Cardiac muscle cell (in vitro differentiated cells and primary cell): ENCODE data around the gene ATP6V1C2. TPM values are rescaled to one million over a fixed set of nuclear protein-coding genes. Genes with fewer than 3 reads are reported as not detected.

ENCODE experiments used
- DNase-seq, 2 donors: peaks; one replicate each; pipeline versions ENCODE4 v3.0.0 to v3.0.0-alpha.2; 2010 to 2017; ENCODE audit warnings: low read depth in 1 of 2, low spot score in 1 of 2
- H3K27ac ChIP-seq: fragments of 200-600 bp; sonication (generic); 2 replicates; pipeline ENCODE4 v1.5.1; 2016
- H3K27me3 ChIP-seq: fragments of 200-600 bp; sonication (generic); 2 replicates; pipeline ENCODE4 v1.6.0; 2016; ENCODE audit warnings: control low read depth
- H3K36me3 ChIP-seq: fragments of 200-600 bp; sonication (generic); 2 replicates; pipeline ENCODE4 v1.5.1; 2016; ENCODE audit warnings: control low read depth
- H3K4me1 ChIP-seq: fragments of 200-600 bp; sonication (generic); 2 replicates; pipeline ENCODE4 v1.8.1; 2017; ENCODE audit warnings: low read depth, mild to moderate bottlenecking, mixed run types
- H3K4me3 ChIP-seq: fragments of 200-600 bp; sonication (generic); 2 replicates; pipeline ENCODE4 v1.5.1; 2016; ENCODE audit warnings: mild to moderate bottlenecking
- H3K9me3 ChIP-seq: fragments of 200-600 bp; sonication (generic); 2 replicates; pipeline ENCODE4 v1.5.1; 2017; ENCODE audit warnings: low read depth, mild to moderate bottlenecking, control low read depth
- polyA plus RNA-seq: library from polyadenylated mRNA; unstranded; fragments of >200 nt; fragmentation: Nextera tagmentation; extraction: Ambion mirVana; gene quantifications from 2 replicates; pipeline ENCODE4 v1.2.1, GENCODE V29; 2016
- total RNA-seq: library from RNA; depleted of rRNA; stranded (reverse); fragments of >200 nt; gene quantifications from 2 replicates; pipeline ENCODE4 v1.2.3, GENCODE V29; 2016
- TF ChIP-seq, protein P1 (sequence below): IDR thresholded peaks from 2 replicates; pipeline ENCODE4 v1.5.1; 2012; ENCODE audit warnings: low read depth, mild to moderate bottlenecking, low read length

ATP6V1C2 gene
- total and polyA plus RNA-seq, 2 experiments from 2014 or later = 0.06 to 1.1 TPM

DNA sequence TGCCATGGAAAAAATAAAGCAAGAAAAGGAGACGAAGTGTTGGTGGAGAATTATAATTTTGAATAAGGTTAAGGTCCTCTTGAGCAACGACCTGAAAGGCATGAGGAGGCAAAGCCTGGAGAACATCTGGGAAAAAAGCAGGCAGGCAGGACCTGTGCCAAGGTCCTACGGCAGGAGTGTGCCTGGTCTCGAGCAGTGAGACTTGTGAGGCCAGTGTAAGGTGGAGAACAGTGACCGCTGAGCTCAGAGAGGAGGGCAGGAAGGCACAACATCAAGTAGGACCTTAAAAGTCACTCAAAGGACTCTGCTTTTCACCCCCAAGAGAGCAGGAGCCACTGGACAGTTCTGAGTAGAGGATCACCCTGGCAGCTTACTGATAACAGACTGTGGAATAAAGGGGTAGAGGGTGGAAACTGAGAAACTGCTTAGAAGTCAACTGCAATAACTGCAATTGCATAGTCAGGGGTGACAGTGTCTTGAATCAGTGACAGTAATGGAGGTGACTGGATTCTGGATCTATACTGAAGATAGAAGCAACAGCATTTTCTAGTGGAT is 35.2 kb upstream of the ATP6V1C2 start:
- no peaks in the 10 kb centered on the region for H3K9me3 ChIP-seq
- no peak overlapping the region for H3K4me3 ChIP-seq
- no peak for DNase-seq
- H3K4me1 ChIP-seq = peaks cover 7% of the 10 kb centered on the region
- peaks cover 5% of the 10 kb centered on the region for H3K36me3 ChIP-seq
- no peaks in the 10 kb centered on the region for H3K27me3 ChIP-seq
- TF ChIP-seq, protein P1, sequence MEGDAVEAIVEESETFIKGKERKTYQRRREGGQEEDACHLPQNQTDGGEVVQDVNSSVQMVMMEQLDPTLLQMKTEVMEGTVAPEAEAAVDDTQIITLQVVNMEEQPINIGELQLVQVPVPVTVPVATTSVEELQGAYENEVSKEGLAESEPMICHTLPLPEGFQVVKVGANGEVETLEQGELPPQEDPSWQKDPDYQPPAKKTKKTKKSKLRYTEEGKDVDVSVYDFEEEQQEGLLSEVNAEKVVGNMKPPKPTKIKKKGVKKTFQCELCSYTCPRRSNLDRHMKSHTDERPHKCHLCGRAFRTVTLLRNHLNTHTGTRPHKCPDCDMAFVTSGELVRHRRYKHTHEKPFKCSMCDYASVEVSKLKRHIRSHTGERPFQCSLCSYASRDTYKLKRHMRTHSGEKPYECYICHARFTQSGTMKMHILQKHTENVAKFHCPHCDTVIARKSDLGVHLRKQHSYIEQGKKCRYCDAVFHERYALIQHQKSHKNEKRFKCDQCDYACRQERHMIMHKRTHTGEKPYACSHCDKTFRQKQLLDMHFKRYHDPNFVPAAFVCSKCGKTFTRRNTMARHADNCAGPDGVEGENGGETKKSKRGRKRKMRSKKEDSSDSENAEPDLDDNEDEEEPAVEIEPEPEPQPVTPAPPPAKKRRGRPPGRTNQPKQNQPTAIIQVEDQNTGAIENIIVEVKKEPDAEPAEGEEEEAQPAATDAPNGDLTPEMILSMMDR = no peak
- no peak overlapping the region for H3K27ac ChIP-seq

DNA sequence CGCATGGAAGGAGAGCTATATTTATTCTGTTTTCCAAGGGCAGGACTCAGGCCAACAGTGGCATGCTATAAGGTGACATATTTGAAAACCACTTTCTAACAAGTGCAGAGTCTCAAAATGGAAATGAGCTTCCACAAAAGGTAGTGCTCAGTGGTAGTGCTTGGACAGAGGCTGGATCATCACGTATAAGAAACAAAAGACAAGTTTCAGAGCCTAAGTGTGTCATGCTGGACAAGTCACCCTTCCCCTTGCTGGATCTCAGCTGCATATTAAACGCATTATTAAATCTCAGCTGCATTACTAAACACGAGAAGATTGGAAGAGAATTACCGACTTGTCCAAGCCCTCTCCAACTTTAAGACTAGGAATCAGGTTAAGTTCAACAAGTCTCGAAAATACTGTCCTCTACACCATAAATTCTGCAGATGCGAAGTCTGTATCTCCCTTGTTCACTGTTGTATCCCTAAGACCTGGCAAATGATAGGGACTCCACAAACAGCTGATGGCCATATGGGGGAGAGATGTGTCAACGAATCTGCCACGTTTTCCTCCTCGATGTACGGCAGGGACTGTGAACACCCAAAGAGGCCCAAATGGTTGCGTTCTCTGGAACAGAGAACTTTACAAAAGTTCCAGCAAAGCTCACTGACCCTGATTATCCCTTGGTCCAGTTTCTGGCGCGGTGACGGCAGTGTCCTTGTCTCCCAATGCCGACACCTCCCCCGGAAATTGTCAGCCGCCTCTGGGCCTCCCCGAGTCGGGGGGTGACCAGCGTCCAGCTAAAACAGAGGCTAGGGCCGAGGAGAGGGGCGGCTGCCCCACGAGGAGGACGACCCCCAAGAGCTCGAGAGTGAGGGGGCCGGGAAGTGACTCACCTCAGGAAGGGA is 32.3 kb upstream of the ATP6V1C2 start:
- Histone ChIP-seq H3K4me3 (peak overlapping the region; percentile 94), H3K9me3 (no peaks in the 10 kb centered on the region), H3K27ac (peak overlapping the region; percentile 89), H3K36me3 (no peaks in the 10 kb centered on the region), H3K4me1 (peaks cover 7% of the 10 kb centered on the region), H3K27me3 (no peaks in the 10 kb centered on the region)
- TF ChIP-seq, protein P1 = no peak
- peak; percentile 3 to 29 for DNase-seq

DNA sequence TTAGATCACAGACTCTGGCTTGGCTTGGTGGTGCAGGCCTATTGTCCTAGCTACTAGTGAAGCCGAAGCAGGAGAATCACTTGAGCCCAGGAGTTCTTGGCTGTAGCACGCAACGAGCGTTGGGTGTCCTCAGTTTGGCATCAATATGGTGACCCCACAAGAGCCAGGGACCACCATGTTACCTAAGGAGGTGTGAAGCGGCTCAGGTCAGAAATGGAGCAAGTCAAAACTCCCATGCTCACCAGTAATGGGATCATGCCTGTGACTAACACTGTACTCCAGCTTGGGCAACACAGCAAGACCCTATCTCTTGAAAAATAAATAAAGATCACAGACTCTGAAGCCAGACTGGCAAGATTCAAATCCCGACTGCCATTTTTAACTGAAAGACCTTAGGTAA is 29.9 kb upstream of the ATP6V1C2 start:
- peaks cover 7% of the 10 kb centered on the region for H3K4me1 ChIP-seq
- H3K36me3 ChIP-seq = no peaks in the 10 kb centered on the region
- H3K4me3 ChIP-seq = no peak overlapping the region
- TF ChIP-seq, protein P1 = no peak
- H3K27ac ChIP-seq = no peak overlapping the region
- no peak for DNase-seq
- no peaks in the 10 kb centered on the region for H3K27me3 ChIP-seq
- no peaks in the 10 kb centered on the region for H3K9me3 ChIP-seq

DNA sequence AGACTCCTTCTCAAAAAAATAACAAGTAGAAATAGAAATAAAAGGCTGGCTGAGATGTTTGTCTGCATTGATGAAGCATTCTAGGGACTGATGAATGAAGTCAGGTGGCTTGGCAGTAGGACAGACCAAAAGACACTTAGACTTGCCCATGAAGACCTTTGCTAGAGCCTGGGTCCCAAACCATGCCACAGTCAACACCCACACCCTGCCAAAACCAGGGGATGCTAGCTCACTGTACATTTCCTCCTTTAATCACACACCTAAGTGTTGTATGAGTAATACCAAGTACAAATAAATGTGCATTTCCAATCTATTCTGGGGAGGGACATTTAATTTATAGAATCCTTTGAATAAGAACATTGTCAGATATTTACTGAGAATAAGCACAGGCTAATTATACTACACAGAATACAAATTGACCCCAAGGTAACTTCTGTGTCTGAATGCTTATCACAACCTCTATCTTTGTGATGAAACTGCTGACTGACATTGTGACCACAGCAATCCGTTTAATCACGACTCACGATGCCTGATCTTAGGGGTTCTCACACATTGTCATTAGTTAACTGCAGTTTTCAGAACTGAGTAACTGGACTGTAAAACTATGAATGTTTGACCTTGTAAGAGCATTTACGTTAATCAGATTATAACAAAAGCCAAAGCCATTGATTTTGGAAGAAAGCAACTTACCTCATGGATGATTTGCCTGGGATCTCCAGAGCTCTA is 21.2 kb upstream of the ATP6V1C2 start:
- DNase-seq = no peak
- no peak overlapping the region for H3K27ac ChIP-seq
- H3K4me1 ChIP-seq = no peaks in the 10 kb centered on the region
- H3K9me3 ChIP-seq = no peaks in the 10 kb centered on the region
- H3K36me3 ChIP-seq = no peaks in the 10 kb centered on the region
- TF ChIP-seq, protein P1 = no peak
- H3K4me3 ChIP-seq = no peak overlapping the region
- no peaks in the 10 kb centered on the region for H3K27me3 ChIP-seq

DNA sequence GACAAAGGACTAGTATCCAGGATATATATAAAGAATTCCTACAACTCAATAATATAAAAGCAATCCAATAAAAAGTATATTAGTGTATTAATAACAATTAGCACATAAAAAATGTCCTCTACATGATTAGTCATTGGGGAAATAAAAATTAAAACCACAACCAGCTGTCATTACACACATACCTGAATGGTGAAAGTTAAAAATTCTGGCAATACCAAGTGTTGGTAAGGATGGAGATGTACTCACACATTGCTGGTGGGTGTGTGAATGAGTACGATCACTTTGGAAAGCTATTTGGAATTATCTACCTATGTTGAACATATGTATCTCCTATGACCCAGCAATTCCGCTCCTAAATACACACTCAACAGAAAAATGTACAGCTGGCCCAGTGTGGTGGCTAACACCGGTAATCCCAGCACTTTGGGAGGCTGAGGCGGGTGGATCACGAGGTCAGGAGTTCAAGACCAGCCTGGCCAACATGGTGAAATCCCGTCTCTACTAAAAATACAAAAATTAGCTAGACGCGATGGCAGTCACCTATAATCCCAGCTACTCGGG is 17.3 kb upstream of the ATP6V1C2 start:
- Histone ChIP-seq H3K36me3 (no peaks in the 10 kb centered on the region), H3K4me3 (no peak overlapping the region), H3K4me1 (no peaks in the 10 kb centered on the region), H3K27me3 (peaks cover 22% of the 10 kb centered on the region), H3K9me3 (no peaks in the 10 kb centered on the region), H3K27ac (no peak overlapping the region)
- DNase-seq = no peak
- TF ChIP-seq, protein P1 = no peak
